ENCODE data around the gene HS6ST3.

Gene HS6ST3

GRCh38 chr13:96816261-96816660, 726.4 kb downstream of the HS6ST3 start:
- POLR2A ChIA-PET: no interaction called here
- DNase-seq (ENCODE audit: extremely low spot score): no peak
- TF ChIP-seq, protein P1, sequence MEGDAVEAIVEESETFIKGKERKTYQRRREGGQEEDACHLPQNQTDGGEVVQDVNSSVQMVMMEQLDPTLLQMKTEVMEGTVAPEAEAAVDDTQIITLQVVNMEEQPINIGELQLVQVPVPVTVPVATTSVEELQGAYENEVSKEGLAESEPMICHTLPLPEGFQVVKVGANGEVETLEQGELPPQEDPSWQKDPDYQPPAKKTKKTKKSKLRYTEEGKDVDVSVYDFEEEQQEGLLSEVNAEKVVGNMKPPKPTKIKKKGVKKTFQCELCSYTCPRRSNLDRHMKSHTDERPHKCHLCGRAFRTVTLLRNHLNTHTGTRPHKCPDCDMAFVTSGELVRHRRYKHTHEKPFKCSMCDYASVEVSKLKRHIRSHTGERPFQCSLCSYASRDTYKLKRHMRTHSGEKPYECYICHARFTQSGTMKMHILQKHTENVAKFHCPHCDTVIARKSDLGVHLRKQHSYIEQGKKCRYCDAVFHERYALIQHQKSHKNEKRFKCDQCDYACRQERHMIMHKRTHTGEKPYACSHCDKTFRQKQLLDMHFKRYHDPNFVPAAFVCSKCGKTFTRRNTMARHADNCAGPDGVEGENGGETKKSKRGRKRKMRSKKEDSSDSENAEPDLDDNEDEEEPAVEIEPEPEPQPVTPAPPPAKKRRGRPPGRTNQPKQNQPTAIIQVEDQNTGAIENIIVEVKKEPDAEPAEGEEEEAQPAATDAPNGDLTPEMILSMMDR (IDR thresholded peaks at IDR 0.05; ENCODE audit: control extremely low read depth, extremely low read depth, low read depth, missing control alignments): no peak
- CTCF ChIA-PET: no interaction called here

- TF ChIP-seq, protein P1 (IDR thresholded peaks at IDR 0.05; ENCODE audit: control extremely low read depth, extremely low read depth, low read depth, missing control alignments): no peak
- CTCF ChIA-PET: interaction anchor here (1.2 to 3.1 kb wide), 8 partner anchors 10 to 798 kb away, joined by 3 to 53 read pairs (median 7); no protein-coding TSS in a partner anchor
- POLR2A ChIA-PET: no interaction called here
- no peak for DNase-seq (ENCODE audit: extremely low spot score)
Observed at GRCh38 chr13:96816874-96817273, 727.0 kb downstream of the HS6ST3 start.

GRCh38 chr13:96817336-96817941, 727.5 kb downstream of the HS6ST3 start:
- ChIA-PET CTCF (interaction anchor here (0.9 to 3.1 kb wide), 10 partner anchors 10 to 798 kb away, joined by 3 to 53 read pairs (median 6); no protein-coding TSS in a partner anchor), POLR2A (no interaction called here)
- TF ChIP-seq, protein P1 (IDR thresholded peaks at IDR 0.05; ENCODE audit: control extremely low read depth, extremely low read depth, low read depth, missing control alignments): peak; percentile 36
- no peak for DNase-seq (ENCODE audit: extremely low spot score)

DNA sequence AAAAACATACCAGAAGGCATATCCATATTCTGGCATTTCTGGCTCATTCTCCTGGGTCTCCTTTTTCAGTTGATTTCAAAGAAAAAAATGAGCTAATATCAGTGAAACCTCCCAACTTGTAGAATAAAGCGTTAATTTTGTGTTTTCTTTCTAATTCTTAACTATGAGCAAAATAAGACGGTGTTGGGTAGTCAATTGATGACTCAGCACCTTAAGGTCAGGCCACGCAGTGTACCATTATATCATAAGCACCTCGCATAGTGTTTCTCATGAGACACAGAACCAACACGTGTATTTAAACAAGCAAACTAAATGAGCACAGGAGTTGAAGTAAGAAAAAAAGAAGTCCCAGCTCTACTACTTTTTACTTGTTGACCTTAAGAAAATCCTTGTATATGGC, 729.5 kb downstream of the HS6ST3 start:
- ChIA-PET POLR2A (no interaction called here), CTCF (interaction anchor here (1.4 to 3.1 kb wide), 5 partner anchors 10 to 800 kb away, joined by 3 to 53 read pairs (median 4); no protein-coding TSS in a partner anchor)
- no peak for DNase-seq (ENCODE audit: extremely low spot score)
- TF ChIP-seq, protein P1 (IDR thresholded peaks at IDR 0.05; ENCODE audit: control extremely low read depth, extremely low read depth, low read depth, missing control alignments): no peak

- TF ChIP-seq, protein P1 (IDR thresholded peaks at IDR 0.05; ENCODE audit: control extremely low read depth, extremely low read depth, low read depth, missing control alignments): no peak
- POLR2A ChIA-PET: no interaction called here
- CTCF ChIA-PET: interaction anchor here (0.7 to 1.5 kb wide), 2 partner anchors 11 to 801 kb away, joined by 4 to 5 read pairs; no protein-coding TSS in a partner anchor
- no peak for DNase-seq (ENCODE audit: extremely low spot score)
Observed at GRCh38 chr13:96821381-96821780, 731.5 kb downstream of the HS6ST3 start.

- ChIA-PET POLR2A (no interaction called here), CTCF (interaction anchor here (0.7 to 1.5 kb wide), 2 partner anchors 12 to 802 kb away, joined by 4 to 5 read pairs; no protein-coding TSS in a partner anchor)
- TF ChIP-seq, protein P1 (IDR thresholded peaks at IDR 0.05; ENCODE audit: control extremely low read depth, extremely low read depth, low read depth, missing control alignments): no peak
Observed at GRCh38 chr13:96821971-96822370, 732.1 kb downstream of the HS6ST3 start.

More at GRCh38 chr13:96821971-96822370, 732.1 kb downstream of the HS6ST3 start:
- DNase-seq (ENCODE audit: extremely low spot score): no peak

All from GM10248 (cell line).